Fibroblast of the aortic adventitia (primary cell): ENCODE data around the gene DXO. TPM values are rescaled to one million over a fixed set of nuclear protein-coding genes. Genes with fewer than 3 reads are reported as not detected.

Experiments used
- DNase-seq: peaks from one replicate; pipeline ENCODE4 v3.0.0-alpha.2; 2010; ENCODE audit warnings: low read depth
- H3K4me3 ChIP-seq: 2 replicates; pipeline ENCODE4 v1.5.1; 2011; ENCODE audit warnings: low read depth, mild to moderate bottlenecking, control low read depth, low read length, moderate library complexity
- total RNA-seq: library from RNA; depleted of rRNA; stranded (reverse); fragments of >200 nt; gene quantifications from 2 replicates; pipeline ENCODE4 v1.2.3, GENCODE V29; 2012; ENCODE audit warnings: low replicate concordance
- TF ChIP-seq, protein P1 (sequence below): IDR thresholded peaks from 2 replicates; pipeline ENCODE4 v1.5.1; 2011; ENCODE audit warnings: mild to moderate bottlenecking, low read length, control low read depth, inconsistent platforms; ENCODE audit not compliant: insufficient read depth

The DXO gene
- total RNA-seq, 1 donor = 15.9 TPM

- TF ChIP-seq, protein P1, sequence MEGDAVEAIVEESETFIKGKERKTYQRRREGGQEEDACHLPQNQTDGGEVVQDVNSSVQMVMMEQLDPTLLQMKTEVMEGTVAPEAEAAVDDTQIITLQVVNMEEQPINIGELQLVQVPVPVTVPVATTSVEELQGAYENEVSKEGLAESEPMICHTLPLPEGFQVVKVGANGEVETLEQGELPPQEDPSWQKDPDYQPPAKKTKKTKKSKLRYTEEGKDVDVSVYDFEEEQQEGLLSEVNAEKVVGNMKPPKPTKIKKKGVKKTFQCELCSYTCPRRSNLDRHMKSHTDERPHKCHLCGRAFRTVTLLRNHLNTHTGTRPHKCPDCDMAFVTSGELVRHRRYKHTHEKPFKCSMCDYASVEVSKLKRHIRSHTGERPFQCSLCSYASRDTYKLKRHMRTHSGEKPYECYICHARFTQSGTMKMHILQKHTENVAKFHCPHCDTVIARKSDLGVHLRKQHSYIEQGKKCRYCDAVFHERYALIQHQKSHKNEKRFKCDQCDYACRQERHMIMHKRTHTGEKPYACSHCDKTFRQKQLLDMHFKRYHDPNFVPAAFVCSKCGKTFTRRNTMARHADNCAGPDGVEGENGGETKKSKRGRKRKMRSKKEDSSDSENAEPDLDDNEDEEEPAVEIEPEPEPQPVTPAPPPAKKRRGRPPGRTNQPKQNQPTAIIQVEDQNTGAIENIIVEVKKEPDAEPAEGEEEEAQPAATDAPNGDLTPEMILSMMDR = no peak
- peak overlapping the region; percentile 93 for H3K4me3 ChIP-seq
- no peak for DNase-seq
Observed at GRCh38 chr6:31971279-31971992, 502 bp downstream of the DXO start.

DNA sequence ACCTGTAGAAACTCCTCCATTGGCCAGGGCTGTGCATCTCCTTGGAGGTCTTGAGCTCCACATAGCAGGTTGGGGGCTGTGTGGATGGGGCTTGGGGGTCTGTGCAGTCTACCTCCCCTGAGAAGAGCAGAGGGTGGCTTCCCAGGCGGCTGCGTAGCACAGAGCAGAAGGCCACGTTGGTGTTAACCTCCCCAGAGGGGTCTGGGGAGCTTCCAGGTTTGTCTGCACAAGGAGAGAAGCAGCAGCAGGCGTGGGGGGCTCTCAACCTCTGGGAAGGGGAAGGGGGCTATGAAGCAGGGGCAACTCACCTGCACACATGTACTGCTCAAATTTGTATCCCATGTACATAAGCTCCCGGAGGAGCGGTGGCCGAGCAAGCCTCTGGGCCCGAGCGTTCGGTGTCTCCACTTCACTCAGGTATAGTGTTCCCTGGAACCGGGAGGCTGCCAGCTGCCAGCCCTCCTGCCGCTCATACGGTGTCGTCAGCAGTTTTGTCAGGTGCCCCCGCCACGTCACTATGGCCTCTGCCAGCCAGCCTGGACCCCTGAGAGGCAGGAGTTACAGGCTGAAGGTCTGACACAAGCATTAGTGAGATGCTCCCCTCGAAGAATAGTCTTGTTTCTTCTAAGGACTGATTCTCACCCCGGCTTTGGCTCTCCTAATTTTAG lies 1.2 kb downstream of the DXO start:
- peak overlapping the region; percentile 93 for H3K4me3 ChIP-seq
- TF ChIP-seq, protein P1 = no peak
- DNase-seq = no peak

GRCh38 chr6:31969712-31970603 lies 2.0 kb downstream of the DXO start:
- peak overlapping the region; percentile 93 for H3K4me3 ChIP-seq
- DNase-seq = peak; percentile 31
- TF ChIP-seq, protein P1 = no peak

GRCh38 chr6:31968791-31969711 lies 2.9 kb downstream of the DXO start:
- DNase-seq = no peak
- H3K4me3 ChIP-seq = no peak overlapping the region
- TF ChIP-seq, protein P1 = no peak

DNA sequence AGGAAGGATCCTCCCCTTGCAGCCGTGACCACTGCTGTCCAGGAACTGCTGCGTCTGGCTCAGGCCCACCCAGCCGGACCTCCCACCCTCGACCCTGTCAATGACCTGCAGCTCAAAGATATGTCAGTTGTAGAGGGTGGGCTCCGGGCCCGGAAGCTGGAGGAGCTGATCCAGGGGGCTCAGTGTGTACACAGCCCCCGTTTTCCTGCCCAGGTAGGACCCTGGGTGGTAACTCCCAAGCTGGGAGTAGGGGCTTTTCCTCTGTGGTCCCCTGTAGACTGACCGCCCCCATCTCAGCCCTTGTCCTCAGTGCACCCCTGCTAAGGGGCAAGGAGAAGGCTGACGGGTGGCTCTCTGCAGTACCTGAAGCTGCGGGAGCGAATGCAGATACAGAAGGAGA lies 3.6 kb downstream of the DXO start:
- H3K4me3 ChIP-seq = no peak overlapping the region
- TF ChIP-seq, protein P1 = no peak
- DNase-seq = no peak

DNA sequence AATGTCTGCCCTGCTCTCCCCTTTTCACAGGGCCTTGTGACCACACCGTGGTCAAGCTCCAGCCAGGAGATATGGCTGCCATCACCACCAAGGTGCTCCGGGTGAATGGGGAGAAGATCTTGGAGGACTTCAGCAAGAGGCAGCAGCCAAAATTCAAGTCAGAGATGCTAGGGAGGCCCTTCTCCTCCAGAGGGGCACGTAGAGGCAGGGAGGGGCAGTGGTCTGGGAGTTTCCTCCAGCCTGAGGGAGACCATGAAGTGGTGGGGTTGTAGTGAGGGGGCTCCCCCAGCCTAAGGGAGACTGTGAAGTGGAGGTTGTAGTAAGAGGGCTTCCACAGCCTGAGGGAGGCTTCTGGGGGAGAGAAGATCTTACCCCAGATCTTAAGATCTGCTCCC lies 4.0 kb downstream of the DXO start:
- TF ChIP-seq, protein P1 = no peak
- no peak overlapping the region for H3K4me3 ChIP-seq
- DNase-seq = no peak
